Ovary (tissue), 9 donors: Measurements from ENCODE around the gene LMNTD2. TPM values are rescaled to one million over a fixed set of nuclear protein-coding genes. Genes with fewer than 3 reads are reported as not detected.

ENCODE experiments used
- DNase-seq, 5 donors: peaks; one replicate each; pipeline ENCODE4 v3.0.0-alpha.2; 2019 to 2020
- H3K27ac ChIP-seq, 2 donors: fragments of 200-600 bp; one replicate each; pipeline versions ENCODE4 v1.5.1 to v1.8.0; 2019 to 2022
- H3K27me3 ChIP-seq: fragments of 200-600 bp; one replicate; pipeline ENCODE4 v1.8.0; 2022
- H3K36me3 ChIP-seq: fragments of 200-600 bp; sonication (generic); one replicate; pipeline ENCODE4 v1.5.1; 2019
- H3K4me1 ChIP-seq: one replicate; pipeline ENCODE4 v1.8.1; 2013; ENCODE audit warnings: mild to moderate bottlenecking, moderate library complexity; ENCODE audit not compliant: insufficient read depth
- H3K4me3 ChIP-seq: fragments of 200-600 bp; sonication (generic); one replicate; pipeline ENCODE4 v1.5.1; 2017
- H3K9me3 ChIP-seq, 2 donors: fragments of 200-600 bp in 1 of 2; sonication (generic) in 1 of 2; one replicate each; pipeline versions ENCODE4 v1.5.1 to v1.8.1; 2013 to 2019; ENCODE audit warnings: mild to moderate bottlenecking in 1 of 2, moderate library complexity in 1 of 2
- EP300 ChIP-seq: sonication (generic); formaldehyde crosslinking; IDR thresholded peaks from one replicate; pipeline ENCODE4 v1.6.1; 2017; ENCODE audit warnings: antibody characterized with exemption
- POLR2A ChIP-seq: fragments of 450-650 bp; IDR thresholded peaks from one replicate; pipeline ENCODE4 v1.6.1; 2017; ENCODE audit warnings: antibody characterized with exemption, mild to moderate bottlenecking, moderate library complexity
- WGBS, 3 donors: extraction: QIAGEN DNeasy Blood & Tissue Kit in 1 of 3; methylation state at CpG; one replicate each; pipeline versions ENCODE4 v1.1.5 to v1.1.7; 2013 to 2017; 5-methylcytosine and 5-hydroxymethylcytosine counted together
- intact Hi-C, 4 donors: fragments of 100-400 bp; cut with DNase I; formaldehyde crosslinking; loops; one replicate each; pipeline versions ENCODE4 v1.11.0 to v1.15.1; 2022 to 2023
- polyA plus RNA-seq, 2 donors: library from polyadenylated mRNA; stranded (reverse); fragments of 200-250 nt in 1 of 2; fragments of 350-450 nt in 1 of 2; fragmentation: Illumina TruSeq in 1 of 2; extraction: RNeasy Lipid Tissue Mini Kit (QIAGEN cat#74804) in 1 of 2; gene quantifications; one replicate each; pipeline ENCODE4 v1.2.3, GENCODE V29; 2013 to 2014
- total RNA-seq, 7 donors: library from RNA; depleted of rRNA in 2 of 7; stranded (reverse); fragments of >200 nt in 2 of 7; fragmentation: NEBNext Ultra II Directional in 3 of 7; extraction: Animal tissue kit (Norgen Biotek cat#: 25700) in 3 of 7; gene quantifications; one replicate each; pipeline versions ENCODE4 v1.1.0 to v1.2.4, GENCODE V29; 2016 to 2023
- TF ChIP-seq, protein P1 (sequence below), 3 donors: fragments of 450-650 bp in 2 of 3; fragments of 200-600 bp in 1 of 3; IDR thresholded peaks; one replicate each; pipeline versions ENCODE4 v1.5.1 to v1.8.0; 2016 to 2022; ENCODE audit warnings: antibody characterized with exemption in 3 of 3, mild to moderate bottlenecking in 1 of 3
- donor health status: DM: no; HTN: no; CAD: no; lungs with moderate emphysema.
- donor health status: DM: no; HTN: no; CAD: no.
- donor health status: Bipolar disorder and iron deficiency.
- donor health status: DM: yes; HTN: yes; CAD: no.
- donor health status: DM: no; HTN: no; CAD: no.
- donor health status: DM: yes; HTN: yes; CAD: no.

LMNTD2 gene
- total and polyA plus RNA-seq, 9 donors: 0.70 to 7.6 (median 1.2) TPM; not detected in 1

DNA sequence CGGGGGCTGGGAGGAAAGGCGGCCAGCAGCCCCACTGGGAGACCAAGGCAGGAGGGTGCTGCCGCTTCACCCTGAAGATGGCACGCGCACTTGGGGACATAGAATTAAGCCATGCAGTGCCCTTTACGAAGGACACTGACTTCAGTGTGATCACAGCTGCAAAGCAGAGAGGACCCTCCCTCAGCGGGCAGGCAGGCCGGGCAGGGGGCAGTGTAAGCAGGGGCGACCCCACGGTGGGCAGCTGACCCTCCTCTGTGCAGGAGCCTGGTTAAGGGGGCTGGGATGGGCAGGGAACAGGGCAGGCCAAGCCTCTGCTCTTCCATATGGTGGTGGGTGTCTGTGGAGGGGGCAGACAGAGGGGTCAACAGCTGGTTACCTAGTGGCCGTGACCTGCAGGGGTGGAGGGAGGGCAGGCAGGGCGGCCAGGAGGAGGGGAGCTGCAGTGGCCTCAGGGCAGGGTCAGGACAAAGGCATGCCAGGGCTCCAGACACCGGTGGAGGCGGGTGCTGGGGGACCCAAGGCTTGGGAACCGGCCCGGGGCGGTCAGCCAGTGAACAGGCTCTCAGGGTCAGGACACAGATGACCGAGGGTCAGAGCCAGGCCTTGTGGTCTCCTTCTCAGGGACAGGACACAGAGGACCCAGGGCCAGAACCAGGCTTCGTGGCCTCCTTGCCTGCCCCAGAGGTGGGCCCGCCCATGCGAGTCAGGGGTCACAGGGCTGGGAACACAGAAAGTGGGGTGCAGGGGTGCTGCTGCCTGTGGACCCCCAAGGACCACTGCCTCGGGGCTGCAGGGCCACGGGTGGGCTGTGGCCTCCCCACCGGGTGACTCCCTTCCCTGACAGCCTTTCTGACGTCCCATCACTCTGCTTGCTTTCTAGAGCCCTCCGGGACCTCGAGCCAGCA, 7.2 kb downstream of the LMNTD2 start:
- Histone ChIP-seq H3K9me3 (no peaks in the 10 kb centered on the region), H3K27me3 (peaks cover 3% of the 10 kb centered on the region), H3K27ac (no peak overlapping the region), H3K4me1 (peaks cover 4% of the 10 kb centered on the region), H3K36me3 (no peaks in the 10 kb centered on the region), H3K4me3 (no peak overlapping the region)
- intact Hi-C loops: loop anchor here in 2 of 4 donors (5.0 kb wide), 2 partner anchors 169 to 174 kb away; no protein-coding TSS in a partner anchor
- 63 to 77% (median 72%) methylated on average over 24 to 27 of the region's 27 CpGs for WGBS, 3 donors
- DNase-seq: no peak
- TF ChIP-seq, protein P1, sequence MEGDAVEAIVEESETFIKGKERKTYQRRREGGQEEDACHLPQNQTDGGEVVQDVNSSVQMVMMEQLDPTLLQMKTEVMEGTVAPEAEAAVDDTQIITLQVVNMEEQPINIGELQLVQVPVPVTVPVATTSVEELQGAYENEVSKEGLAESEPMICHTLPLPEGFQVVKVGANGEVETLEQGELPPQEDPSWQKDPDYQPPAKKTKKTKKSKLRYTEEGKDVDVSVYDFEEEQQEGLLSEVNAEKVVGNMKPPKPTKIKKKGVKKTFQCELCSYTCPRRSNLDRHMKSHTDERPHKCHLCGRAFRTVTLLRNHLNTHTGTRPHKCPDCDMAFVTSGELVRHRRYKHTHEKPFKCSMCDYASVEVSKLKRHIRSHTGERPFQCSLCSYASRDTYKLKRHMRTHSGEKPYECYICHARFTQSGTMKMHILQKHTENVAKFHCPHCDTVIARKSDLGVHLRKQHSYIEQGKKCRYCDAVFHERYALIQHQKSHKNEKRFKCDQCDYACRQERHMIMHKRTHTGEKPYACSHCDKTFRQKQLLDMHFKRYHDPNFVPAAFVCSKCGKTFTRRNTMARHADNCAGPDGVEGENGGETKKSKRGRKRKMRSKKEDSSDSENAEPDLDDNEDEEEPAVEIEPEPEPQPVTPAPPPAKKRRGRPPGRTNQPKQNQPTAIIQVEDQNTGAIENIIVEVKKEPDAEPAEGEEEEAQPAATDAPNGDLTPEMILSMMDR (IDR thresholded peaks at IDR 0.05): no peak
- TF ChIP-seq POLR2A (no peak), EP300 (no peak)

DNA sequence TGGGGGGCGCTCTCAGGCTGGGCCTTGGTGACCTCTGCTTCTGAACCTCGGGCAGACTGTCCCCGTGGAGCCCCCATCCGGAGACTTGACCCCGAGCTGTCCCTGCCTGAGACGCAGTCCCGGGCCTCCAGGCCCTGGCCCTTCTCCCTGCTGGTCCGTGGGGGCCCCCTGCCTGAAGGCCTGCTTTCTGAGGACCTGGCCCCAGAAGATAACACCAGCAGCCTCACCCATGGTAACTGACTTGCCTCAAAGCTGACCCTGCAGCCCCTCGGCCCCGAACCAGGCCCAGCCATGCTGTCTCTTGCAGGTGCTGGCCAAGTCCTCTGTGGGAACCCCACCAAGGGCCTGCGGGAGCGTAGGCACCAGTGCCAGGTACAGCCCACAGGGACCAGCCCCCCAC, 8.9 kb downstream of the LMNTD2 start:
- no peak overlapping the region for H3K27ac ChIP-seq
- no peaks in the 10 kb centered on the region for H3K9me3 ChIP-seq
- TF ChIP-seq POLR2A: no peak
- TF ChIP-seq EP300: no peak
- TF ChIP-seq, protein P1 (IDR thresholded peaks at IDR 0.05): no peak
- H3K36me3 ChIP-seq: no peaks in the 10 kb centered on the region
- WGBS, 3 donors: 65 to 81% (median 78%) methylated on average over 12 of the region's 12 CpGs
- no peak overlapping the region for H3K4me3 ChIP-seq
- intact Hi-C loops: loop anchor here in 2 of 4 donors (5.0 kb wide), 2 partner anchors 171 to 176 kb away; no protein-coding TSS in a partner anchor
- H3K27me3 ChIP-seq: peaks cover 3% of the 10 kb centered on the region
- no peak for DNase-seq
- H3K4me1 ChIP-seq: peaks cover 4% of the 10 kb centered on the region

DNA sequence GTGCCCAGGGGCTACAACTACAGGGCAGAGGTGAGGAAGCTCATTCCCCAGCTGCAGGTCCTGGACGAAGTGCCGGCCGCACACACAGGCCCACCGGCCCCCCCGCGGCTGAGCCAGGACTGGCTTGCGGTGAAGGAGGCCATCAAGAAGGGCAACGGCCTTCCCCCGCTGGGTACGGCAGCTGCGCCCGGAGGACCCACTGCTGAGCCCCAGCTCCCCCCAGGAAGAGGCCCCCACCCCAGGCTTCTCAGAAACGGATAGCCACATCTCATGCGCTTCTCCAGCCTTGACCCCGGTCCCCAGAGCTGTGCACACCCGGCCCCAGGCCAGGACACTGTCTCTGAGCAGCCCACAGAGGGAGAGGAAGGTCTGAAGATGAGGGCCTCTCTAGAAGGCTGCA, 9.4 kb downstream of the LMNTD2 start:
- Histone ChIP-seq H3K9me3 (no peaks in the 10 kb centered on the region), H3K4me3 (no peak overlapping the region), H3K36me3 (no peaks in the 10 kb centered on the region), H3K27ac (no peak overlapping the region), H3K27me3 (peaks cover 3% of the 10 kb centered on the region), H3K4me1 (peaks cover 4% of the 10 kb centered on the region)
- WGBS, 3 donors: 77 to 83% (median 81%) methylated on average over 5 to 16 of the region's 16 CpGs
- DNase-seq: no peak
- intact Hi-C loops: loop anchor here in 2 of 4 donors (5.0 kb wide), 2 partner anchors 171 to 176 kb away; no protein-coding TSS in a partner anchor
- TF ChIP-seq POLR2A: no peak
- no peak for TF ChIP-seq EP300
- TF ChIP-seq, protein P1 (IDR thresholded peaks at IDR 0.05): no peak

DNA sequence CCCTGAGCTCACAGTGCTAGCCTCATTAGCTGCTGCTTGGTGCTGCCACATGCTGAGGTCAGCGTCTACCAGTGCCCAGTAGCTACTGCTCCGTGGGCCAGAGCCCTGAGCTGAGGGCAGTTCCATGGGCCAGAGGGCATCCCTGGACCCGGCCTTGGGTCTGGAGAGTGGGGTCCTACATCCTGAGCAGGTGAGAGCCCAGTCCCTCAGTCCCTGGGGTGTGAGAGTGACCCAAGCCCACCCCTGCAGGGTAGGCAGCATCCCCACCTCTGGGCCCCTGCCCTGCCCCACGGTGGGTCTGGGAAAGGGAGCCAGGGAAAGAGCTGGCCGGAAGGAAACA, 9.8 kb downstream of the LMNTD2 start:
- Histone ChIP-seq H3K27me3 (peaks cover 3% of the 10 kb centered on the region), H3K36me3 (no peaks in the 10 kb centered on the region), H3K4me1 (peaks cover 2% of the 10 kb centered on the region), H3K4me3 (no peak overlapping the region), H3K9me3 (no peaks in the 10 kb centered on the region), H3K27ac (no peak overlapping the region)
- TF ChIP-seq POLR2A (no peak), EP300 (no peak)
- TF ChIP-seq, protein P1 (IDR thresholded peaks at IDR 0.05): no peak
- intact Hi-C loops: loop anchor here in 2 of 4 donors (5.0 kb wide), 2 partner anchors 172 to 177 kb away; no protein-coding TSS in a partner anchor
- DNase-seq: no peak
- 80 to 94% (median 86%) methylated on average over 3 to 5 of the region's 5 CpGs for WGBS, 3 donors
